Keratinocyte (primary cell): ENCODE data around the gene SC5D. TPM values are rescaled to one million over a fixed set of nuclear protein-coding genes. Genes with fewer than 3 reads are reported as not detected.

Source experiments
- DNase-seq: peaks from one replicate; pipeline ENCODE4 v3.0.0-alpha.2; 2011; ENCODE audit warnings: low read depth, missing footprints, low spot score
- FAIRE-seq: peaks from 2 replicates; lab custom pipeline; 2011; peaks lifted over from hg19 to GRCh38; lab: Jason Lieb, UNC
- H2AFZ ChIP-seq: 2 replicates; pipeline ENCODE4 v1.6.0; 2012; ENCODE audit warnings: low read length, control low read depth, inconsistent platforms; ENCODE audit not compliant: control insufficient read depth
- H3K27ac ChIP-seq: 2 replicates; pipeline ENCODE4 v1.5.1; 2011; ENCODE audit warnings: low read length; ENCODE audit not compliant: control insufficient read depth, insufficient read depth
- H3K27me3 ChIP-seq: 3 replicates; pipeline ENCODE4 v1.6.0; 2011; ENCODE audit warnings: low read length; ENCODE audit not compliant: control insufficient read depth, insufficient read depth; ENCODE audit errors: extremely low read depth
- H3K36me3 ChIP-seq, 2 experiments: 2 replicates in 1 of 2; 3 replicates in 1 of 2; pipeline ENCODE4 v1.5.1; 2011; ENCODE audit warnings: low read length in 2 of 2, mild to moderate bottlenecking in 1 of 2; ENCODE audit not compliant: control insufficient read depth in 2 of 2, insufficient read depth in 2 of 2; ENCODE audit errors: extremely low read depth in 1 of 2
- H3K4me1 ChIP-seq: 3 replicates; pipeline ENCODE4 v1.5.1; 2011; ENCODE audit warnings: low read length; ENCODE audit not compliant: control insufficient read depth, insufficient read depth; ENCODE audit errors: extremely low read depth
- H3K4me2 ChIP-seq: 3 replicates; pipeline ENCODE4 v1.6.0; 2011; ENCODE audit warnings: low read depth, low read length; ENCODE audit not compliant: control insufficient read depth, insufficient read depth; ENCODE audit errors: extremely low read depth
- H3K4me3 ChIP-seq, 3 experiments: fragments of 200-600 bp in 1 of 3; sonication (generic) in 1 of 3; 2 replicates in 2 of 3; 3 replicates in 1 of 3; pipeline ENCODE4 v1.5.1; 2011 to 2016; ENCODE audit warnings: low read length in 3 of 3, mild to moderate bottlenecking in 3 of 3, control low read depth in 2 of 3, inconsistent platforms in 1 of 3, low read depth in 1 of 3, mixed read lengths in 1 of 3, mixed run types in 1 of 3, moderate library complexity in 1 of 3; ENCODE audit not compliant: control insufficient read depth in 2 of 3, insufficient read depth in 2 of 3; ENCODE audit errors: extremely low read depth in 1 of 3
- H3K79me2 ChIP-seq: 2 replicates; pipeline ENCODE4 v1.6.0; 2012; ENCODE audit warnings: low read length; ENCODE audit not compliant: control insufficient read depth, insufficient read depth
- H3K9ac ChIP-seq: 3 replicates; pipeline ENCODE4 v1.6.0; 2011; ENCODE audit warnings: low read length; ENCODE audit not compliant: control insufficient read depth, insufficient read depth; ENCODE audit errors: extremely low read depth
- H3K9me1 ChIP-seq: 3 replicates; pipeline ENCODE4 v1.6.0; 2011; ENCODE audit warnings: low read length; ENCODE audit not compliant: control insufficient read depth, insufficient read depth; ENCODE audit errors: extremely low read depth
- H3K9me3 ChIP-seq: 2 replicates; pipeline ENCODE4 v1.5.1; 2012; ENCODE audit warnings: low read depth, low read length; ENCODE audit not compliant: control insufficient read depth
- H4K20me1 ChIP-seq: 3 replicates; pipeline ENCODE4 v1.6.0; 2011; ENCODE audit warnings: low read length; ENCODE audit not compliant: control insufficient read depth, insufficient read depth; ENCODE audit errors: extremely low read depth
- EZH2 ChIP-seq: IDR thresholded peaks from one replicate; pipeline ENCODE4 v1.6.1; 2012; ENCODE audit warnings: inconsistent platforms, mild to moderate bottlenecking, low read length, moderate library complexity
- dilution Hi-C: fragments of 300-500 bp; cut with MboI; formaldehyde crosslinking; loops from one replicate; pipeline ENCODE4 v1.7.0; 2020; ENCODE audit warnings: low sequenced_read_pairs; ENCODE audit not compliant: extremely low pct_ligation_motif_present
- polyA plus RNA-seq, 5 experiments: library from polyadenylated mRNA; depleted of rRNA in 3 of 5; stranded (reverse) in 3 of 5; stranded (forward) in 1 of 5; unstranded in 1 of 5; fragments of >200 nt; gene quantifications; 1 replicate in 1 of 5; 2 replicates in 3 of 5; 3 replicates in 1 of 5; pipeline versions ENCODE4 v1.2.1 to v1.2.3, GENCODE V29; 2011 to 2012; ENCODE audit warnings: missing spikeins in 2 of 5, low read depth in 1 of 5, low replicate concordance in 1 of 5
- TF ChIP-seq, protein P1 (sequence below), 3 experiments: IDR thresholded peaks in 1 of 3; conservative IDR thresholded peaks in 1 of 3; optimal IDR thresholded peaks in 1 of 3; 2 replicates in 2 of 3; 3 replicates in 1 of 3; pipeline versions ENCODE3 to v1.5.1; 2011; ENCODE audit warnings: low read length in 3 of 3, mild to moderate bottlenecking in 3 of 3, moderate library complexity in 2 of 3, control low read depth in 1 of 3, inconsistent platforms in 1 of 3; ENCODE audit not compliant: insufficient read depth in 2 of 3; ENCODE audit errors: extremely low read depth in 1 of 3

The SC5D gene
- polyA plus RNA-seq, 1 donor (not counting 4 experiments of a cell fraction or from before 2014, with no cell fraction given): 273 TPM

GRCh38 chr11:121265586-121265985 is 27.0 kb upstream of the SC5D start:
- Histone ChIP-seq H3K79me2 (no peaks in the 10 kb centered on the region), H3K4me3 (no peak overlapping the region), H3K9me3 (no peaks in the 10 kb centered on the region), H3K4me2 (no peak overlapping the region), H3K9ac (no peak overlapping the region), H2AFZ (no peak overlapping the region), H3K27ac (no peak overlapping the region), H4K20me1 (no peaks in the 10 kb centered on the region), H3K4me1 (no peaks in the 10 kb centered on the region), H3K27me3 (peaks cover 29% of the 10 kb centered on the region), H3K36me3 (no peaks in the 10 kb centered on the region), H3K9me1 (no peaks in the 10 kb centered on the region)
- no peak for FAIRE-seq
- TF ChIP-seq, protein P1, sequence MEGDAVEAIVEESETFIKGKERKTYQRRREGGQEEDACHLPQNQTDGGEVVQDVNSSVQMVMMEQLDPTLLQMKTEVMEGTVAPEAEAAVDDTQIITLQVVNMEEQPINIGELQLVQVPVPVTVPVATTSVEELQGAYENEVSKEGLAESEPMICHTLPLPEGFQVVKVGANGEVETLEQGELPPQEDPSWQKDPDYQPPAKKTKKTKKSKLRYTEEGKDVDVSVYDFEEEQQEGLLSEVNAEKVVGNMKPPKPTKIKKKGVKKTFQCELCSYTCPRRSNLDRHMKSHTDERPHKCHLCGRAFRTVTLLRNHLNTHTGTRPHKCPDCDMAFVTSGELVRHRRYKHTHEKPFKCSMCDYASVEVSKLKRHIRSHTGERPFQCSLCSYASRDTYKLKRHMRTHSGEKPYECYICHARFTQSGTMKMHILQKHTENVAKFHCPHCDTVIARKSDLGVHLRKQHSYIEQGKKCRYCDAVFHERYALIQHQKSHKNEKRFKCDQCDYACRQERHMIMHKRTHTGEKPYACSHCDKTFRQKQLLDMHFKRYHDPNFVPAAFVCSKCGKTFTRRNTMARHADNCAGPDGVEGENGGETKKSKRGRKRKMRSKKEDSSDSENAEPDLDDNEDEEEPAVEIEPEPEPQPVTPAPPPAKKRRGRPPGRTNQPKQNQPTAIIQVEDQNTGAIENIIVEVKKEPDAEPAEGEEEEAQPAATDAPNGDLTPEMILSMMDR (optimal IDR thresholded peaks at IDR 0.05 in 1 of 3, IDR thresholded peaks at IDR 0.05 in 1 of 3, conservative IDR thresholded peaks at IDR 0.05 in 1 of 3; ENCODE audit: extremely low read depth in 1 of 3, insufficient read depth in 2 of 3, low read length in 3 of 3): no peak
- TF ChIP-seq EZH2: no peak
- dilution Hi-C loops: no loop called here
- DNase-seq: no peak

GRCh38 chr11:121268581-121268980 is 24.0 kb upstream of the SC5D start:
- FAIRE-seq: no peak
- no peaks in the 10 kb centered on the region for H3K9me3 ChIP-seq

More at GRCh38 chr11:121268581-121268980, 24.0 kb upstream of the SC5D start:
- dilution Hi-C loops: no loop called here
- H3K4me2 ChIP-seq: no peak overlapping the region
- H4K20me1 ChIP-seq: no peaks in the 10 kb centered on the region
- H3K79me2 ChIP-seq: no peaks in the 10 kb centered on the region
- H3K9me1 ChIP-seq: no peaks in the 10 kb centered on the region
- no peak overlapping the region for H3K9ac ChIP-seq
- H3K4me3 ChIP-seq: no peak overlapping the region
- no peak overlapping the region for H2AFZ ChIP-seq
- TF ChIP-seq, protein P1 (optimal IDR thresholded peaks at IDR 0.05 in 1 of 3, IDR thresholded peaks at IDR 0.05 in 1 of 3, conservative IDR thresholded peaks at IDR 0.05 in 1 of 3; ENCODE audit: extremely low read depth in 1 of 3, insufficient read depth in 2 of 3, low read length in 3 of 3): no peak
- TF ChIP-seq EZH2: no peak
- H3K27ac ChIP-seq: no peak overlapping the region
- H3K4me1 ChIP-seq: no peaks in the 10 kb centered on the region
- no peaks in the 10 kb centered on the region for H3K36me3 ChIP-seq
- no peak for DNase-seq
- peaks cover 29% of the 10 kb centered on the region for H3K27me3 ChIP-seq
